ENCODE results near the gene MS4A7. TPM values are rescaled to one million over a fixed set of nuclear protein-coding genes. Genes with fewer than 3 reads are reported as not detected.

The MS4A7 gene
- total and polyA plus RNA-seq, 2 of the 4 experiments (the other 2 are of a cell fraction), result not detected

DNA sequence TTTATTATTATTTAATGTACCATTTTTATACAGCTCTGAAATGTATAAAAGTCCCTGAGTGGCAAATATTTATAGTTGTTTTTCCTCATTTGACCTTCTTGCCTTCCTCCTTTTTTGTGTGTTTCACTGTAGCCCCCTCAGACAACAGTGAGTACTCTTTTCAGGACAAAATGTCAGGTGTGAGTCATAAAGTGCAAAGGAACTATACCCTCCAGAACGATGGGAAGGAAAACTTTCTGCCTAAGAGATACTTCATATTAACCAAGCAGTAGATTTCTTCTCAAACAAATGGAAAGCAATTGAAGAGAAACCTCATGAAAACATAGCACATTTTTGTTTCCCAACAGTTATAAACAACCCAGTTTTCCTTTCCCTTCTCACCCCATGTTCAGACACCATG lies 16.1 kb upstream of the MS4A7 start:
- CTCF ChIA-PET, result interaction anchor here (1.9 kb wide), 1 partner anchor 257 kb away, joined by 6 read pairs; no protein-coding TSS in a partner anchor

More for the DNA sequence above, 16.1 kb upstream of the MS4A7 start:
- H4K91ac ChIP-seq (ENCODE audit: insufficient read depth, low read depth, low read length), result no peak overlapping the region
- TF ChIP-seq, protein P1, sequence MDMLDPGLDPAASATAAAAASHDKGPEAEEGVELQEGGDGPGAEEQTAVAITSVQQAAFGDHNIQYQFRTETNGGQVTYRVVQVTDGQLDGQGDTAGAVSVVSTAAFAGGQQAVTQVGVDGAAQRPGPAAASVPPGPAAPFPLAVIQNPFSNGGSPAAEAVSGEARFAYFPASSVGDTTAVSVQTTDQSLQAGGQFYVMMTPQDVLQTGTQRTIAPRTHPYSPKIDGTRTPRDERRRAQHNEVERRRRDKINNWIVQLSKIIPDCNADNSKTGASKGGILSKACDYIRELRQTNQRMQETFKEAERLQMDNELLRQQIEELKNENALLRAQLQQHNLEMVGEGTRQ (IDR thresholded peaks at IDR 0.05; ENCODE audit: low read depth, low read length), result no peak
- no peak for TF ChIP-seq CHD1 (IDR thresholded peaks at IDR 0.05; ENCODE audit: low read depth, low read length)
- ATAC-seq (ENCODE audit: low read depth), result no peak
- DNase-seq, result no peak
- H3K14ac ChIP-seq (replicated peaks; ENCODE audit: low read depth, low read length), result no peak overlapping the region
- H3K23ac ChIP-seq (ENCODE audit: low read depth, low read length), result no peak overlapping the region
- H4K8ac ChIP-seq (ENCODE audit: low read depth in 2 of 2, low read length in 2 of 2), result no peak overlapping the region
- H3K18ac ChIP-seq (ENCODE audit: low read depth, low read length), result no peak overlapping the region
- no CpG with 5 or more reads among the region's 1 CpG for WGBS, 2 experiments (ENCODE audit: extremely low coverage in 2 of 2, insufficient read length in 1 of 2)
- H3K9me3 ChIP-seq (ENCODE audit: control insufficient read depth, insufficient read depth, low read length), result peaks cover 5% of the 10 kb centered on the region
- H3K4me1 ChIP-seq (ENCODE audit: control insufficient read depth, insufficient read depth, low read length), result no peaks in the 10 kb centered on the region
- no peak overlapping the region for H2BK20ac ChIP-seq (ENCODE audit: low read depth, low read length)
- no peak overlapping the region for H2AFZ ChIP-seq (replicated peaks; ENCODE audit: low read length, poor library complexity)
- H3K27me3 ChIP-seq (ENCODE audit: control insufficient read depth, insufficient read depth, low read length), result no peaks in the 10 kb centered on the region
- H3K4me2 ChIP-seq (ENCODE audit: low read depth, low read length), result no peak overlapping the region
- intact Hi-C loops (cut with micrococcal nuclease) (no loop called here), in situ Hi-C loops (cut with MboI; ENCODE audit: low sequenced_read_pairs) (no loop called here), dilution Hi-C loops (cut with HindIII; ENCODE audit: low sequenced_read_pairs, unreplicated experiment) (no loop called here)
- H2BK5ac ChIP-seq (ENCODE audit: low read depth, low read length, poor library complexity, severe bottlenecking), result no peak overlapping the region
- H4K5ac ChIP-seq (ENCODE audit: low read depth, low read length), result no peak overlapping the region
- H4K20me1 ChIP-seq (ENCODE audit: insufficient read depth, low read length), result no peaks in the 10 kb centered on the region
- no TSS peak for BruUV-seq (replicated peaks)
- no peak overlapping the region for H2BK120ac ChIP-seq (ENCODE audit: low read depth, low read length)
- H3K4me3 ChIP-seq (ENCODE audit: insufficient read depth, low read depth, low read length), result no peak overlapping the region
- no peak overlapping the region for H3K27ac ChIP-seq (ENCODE audit: insufficient read depth, low read length)
- POLR2A ChIA-PET (ENCODE audit: unreplicated experiment), result no interaction called here
- no peak overlapping the region for H3K56ac ChIP-seq (ENCODE audit: extremely low read depth, insufficient read depth, low read length)
- no peak overlapping the region for H2AK5ac ChIP-seq (ENCODE audit: low read depth, low read length)
- no peaks in the 10 kb centered on the region for H3K79me1 ChIP-seq (ENCODE audit: low read depth in 1 of 2, low read length in 2 of 2)
- no peak overlapping the region for H3K4ac ChIP-seq (ENCODE audit: low read depth, low read length)
- H3K9me1 ChIP-seq (ENCODE audit: insufficient read depth, low read length), result no peaks in the 10 kb centered on the region
- H2BK15ac ChIP-seq (ENCODE audit: low read depth, low read length), result no peak overlapping the region
- no peak overlapping the region for H3K9ac ChIP-seq (ENCODE audit: low read depth, low read length)
- H2AK9ac ChIP-seq (replicated peaks; ENCODE audit: low read depth, low read length, poor library complexity), result no peak overlapping the region
- H3K36me3 ChIP-seq (ENCODE audit: control insufficient read depth, insufficient read depth, low read length), result no peaks in the 10 kb centered on the region
